ENCODE data around the gene PCIF1.

PCIF1 gene

DNA sequence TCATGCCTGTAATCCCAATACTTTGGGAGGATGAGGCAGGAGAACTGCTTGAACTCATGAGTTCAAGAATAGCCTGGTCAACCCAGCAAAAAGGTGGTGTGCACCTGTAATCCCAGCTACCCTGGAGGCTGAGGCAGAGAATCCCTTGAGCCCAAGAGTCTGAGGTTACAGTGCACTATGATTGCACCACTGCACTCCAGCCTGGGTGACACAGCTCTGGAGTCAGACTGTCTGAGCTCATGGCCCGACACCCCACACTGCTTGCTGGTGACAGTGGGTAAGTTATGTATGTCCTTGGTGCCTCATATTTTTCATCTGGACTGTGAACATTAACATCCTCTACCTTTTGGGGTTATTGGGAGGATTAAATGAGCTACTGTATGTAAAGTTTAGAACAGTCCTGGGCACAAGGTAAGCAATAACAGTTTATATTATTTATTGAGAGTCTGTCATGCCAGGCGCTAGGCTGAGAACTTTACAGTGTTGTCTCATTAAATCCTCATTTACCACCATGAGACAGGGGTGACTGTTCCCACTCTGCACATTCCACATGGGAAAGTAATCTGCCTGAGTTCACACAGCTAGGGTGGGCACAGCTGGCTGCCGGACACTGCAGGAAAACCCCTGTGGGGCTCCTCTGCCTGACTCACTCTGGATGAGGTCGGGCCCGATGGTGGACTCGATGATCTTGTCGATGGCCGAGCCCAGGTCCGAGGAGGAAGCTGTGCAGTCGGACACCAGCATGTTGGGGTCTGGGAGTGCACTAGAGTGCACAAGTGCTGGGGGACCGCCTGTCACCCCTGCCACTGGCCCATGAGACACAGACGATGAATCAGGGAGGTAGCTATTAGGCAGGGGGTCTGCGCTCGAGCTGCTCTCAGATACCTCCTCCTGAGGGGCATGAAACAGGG is 34.6 kb downstream of the PCIF1 start:
- H2AFZ ChIP-seq (ENCODE audit: low read depth, low read length) = no peak overlapping the region
- H3K9me3 ChIP-seq (ENCODE audit: insufficient read depth, low read length) = no peaks in the 10 kb centered on the region
- H3K4me2 ChIP-seq (ENCODE audit: low read length) = no peak overlapping the region
- peaks cover 37% of the 10 kb centered on the region for H3K36me3 ChIP-seq (replicated peaks; ENCODE audit: low read depth, low read length)
- no peak for TF ChIP-seq EZH2phosphoT487 (IDR thresholded peaks at IDR 0.05; ENCODE audit: low read depth)
- TF ChIP-seq, protein P1, sequence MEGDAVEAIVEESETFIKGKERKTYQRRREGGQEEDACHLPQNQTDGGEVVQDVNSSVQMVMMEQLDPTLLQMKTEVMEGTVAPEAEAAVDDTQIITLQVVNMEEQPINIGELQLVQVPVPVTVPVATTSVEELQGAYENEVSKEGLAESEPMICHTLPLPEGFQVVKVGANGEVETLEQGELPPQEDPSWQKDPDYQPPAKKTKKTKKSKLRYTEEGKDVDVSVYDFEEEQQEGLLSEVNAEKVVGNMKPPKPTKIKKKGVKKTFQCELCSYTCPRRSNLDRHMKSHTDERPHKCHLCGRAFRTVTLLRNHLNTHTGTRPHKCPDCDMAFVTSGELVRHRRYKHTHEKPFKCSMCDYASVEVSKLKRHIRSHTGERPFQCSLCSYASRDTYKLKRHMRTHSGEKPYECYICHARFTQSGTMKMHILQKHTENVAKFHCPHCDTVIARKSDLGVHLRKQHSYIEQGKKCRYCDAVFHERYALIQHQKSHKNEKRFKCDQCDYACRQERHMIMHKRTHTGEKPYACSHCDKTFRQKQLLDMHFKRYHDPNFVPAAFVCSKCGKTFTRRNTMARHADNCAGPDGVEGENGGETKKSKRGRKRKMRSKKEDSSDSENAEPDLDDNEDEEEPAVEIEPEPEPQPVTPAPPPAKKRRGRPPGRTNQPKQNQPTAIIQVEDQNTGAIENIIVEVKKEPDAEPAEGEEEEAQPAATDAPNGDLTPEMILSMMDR (IDR thresholded peaks at IDR 0.05; ENCODE audit: low read depth, low read length) = no peak
- H4K20me1 ChIP-seq (ENCODE audit: insufficient read depth, low read length) = peaks cover 13% of the 10 kb centered on the region; the same call in 1 of the 2 replicates
- H3K27ac ChIP-seq (ENCODE audit: low read length) = no peak overlapping the region
- peaks cover 42% of the 10 kb centered on the region for H3K4me1 ChIP-seq (ENCODE audit: low read length)
- no peaks in the 10 kb centered on the region for H3K27me3 ChIP-seq (ENCODE audit: low read depth, low read length)
- H3K4me3 ChIP-seq (ENCODE audit: low read length) = no peak overlapping the region
- peaks cover 24% of the 10 kb centered on the region for H3K79me2 ChIP-seq (ENCODE audit: low read length)
- no peak overlapping the region for H3K9ac ChIP-seq (ENCODE audit: low read length)

DNA sequence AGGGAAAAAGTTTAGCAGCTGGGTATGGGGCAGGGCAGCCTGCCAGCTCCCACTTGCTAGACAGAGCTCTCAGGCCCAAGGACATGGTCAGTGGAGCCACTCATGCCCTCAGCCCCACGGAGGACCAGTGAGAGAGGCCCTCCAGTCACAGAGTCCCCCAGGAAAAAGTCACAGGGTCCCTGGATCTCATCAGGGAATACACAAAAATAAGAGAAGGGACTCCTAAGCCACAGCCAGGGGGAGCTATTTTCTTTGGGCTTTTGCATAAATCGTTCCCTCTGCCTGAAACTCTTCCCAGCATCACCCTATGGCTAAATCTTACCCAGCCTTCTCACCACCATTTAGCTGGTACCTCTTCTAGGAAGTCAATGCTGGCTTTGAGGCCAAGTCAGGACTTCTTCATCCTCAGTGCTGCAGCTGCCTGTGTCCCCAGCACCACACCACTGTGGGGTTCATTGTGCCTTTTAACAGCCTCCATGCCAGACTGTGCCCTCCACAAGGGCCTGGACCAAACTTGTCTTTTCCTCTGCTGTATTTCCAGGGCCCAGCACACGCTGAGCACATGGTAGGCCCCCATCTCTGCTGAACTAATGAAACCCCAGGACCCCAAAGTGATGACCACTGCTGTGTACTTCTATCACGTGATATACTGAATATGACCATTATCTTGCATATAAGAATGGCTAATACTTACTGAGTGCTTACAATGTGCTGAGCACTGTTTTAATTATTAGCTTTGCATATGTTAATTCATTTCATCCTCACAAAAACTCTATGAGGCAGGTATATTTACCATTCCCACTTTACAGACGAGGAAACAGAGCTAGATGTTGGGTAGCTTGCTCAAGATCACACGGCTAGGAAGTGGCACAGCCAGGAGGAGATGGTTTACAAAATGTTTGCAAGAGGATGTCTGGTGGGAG is 35.5 kb downstream of the PCIF1 start:
- H4K20me1 ChIP-seq (ENCODE audit: insufficient read depth, low read length) = peaks cover 7% of the 10 kb centered on the region; the same call in 1 of the 2 replicates
- H3K4me2 ChIP-seq (ENCODE audit: low read length) = peak overlapping the region; percentile 97
- H3K4me1 ChIP-seq (ENCODE audit: low read length) = peaks cover 39% of the 10 kb centered on the region
- peaks cover 24% of the 10 kb centered on the region for H3K79me2 ChIP-seq (ENCODE audit: low read length)
- H3K9me3 ChIP-seq (ENCODE audit: insufficient read depth, low read length) = no peaks in the 10 kb centered on the region
- H3K9ac ChIP-seq (ENCODE audit: low read length) = peak overlapping the region; percentile 91
- peaks cover 31% of the 10 kb centered on the region for H3K36me3 ChIP-seq (replicated peaks; ENCODE audit: low read depth, low read length)
- TF ChIP-seq EZH2phosphoT487 (IDR thresholded peaks at IDR 0.05; ENCODE audit: low read depth) = no peak
- TF ChIP-seq, protein P1 (IDR thresholded peaks at IDR 0.05; ENCODE audit: low read depth, low read length) = peak; percentile 90
- peak overlapping the region; percentile 80 for H3K4me3 ChIP-seq (ENCODE audit: low read length)
- no peaks in the 10 kb centered on the region for H3K27me3 ChIP-seq (ENCODE audit: low read depth, low read length)
- H2AFZ ChIP-seq (ENCODE audit: low read depth, low read length) = no peak overlapping the region
- peak overlapping the region; percentile 91 for H3K27ac ChIP-seq (ENCODE audit: low read length)

DNA sequence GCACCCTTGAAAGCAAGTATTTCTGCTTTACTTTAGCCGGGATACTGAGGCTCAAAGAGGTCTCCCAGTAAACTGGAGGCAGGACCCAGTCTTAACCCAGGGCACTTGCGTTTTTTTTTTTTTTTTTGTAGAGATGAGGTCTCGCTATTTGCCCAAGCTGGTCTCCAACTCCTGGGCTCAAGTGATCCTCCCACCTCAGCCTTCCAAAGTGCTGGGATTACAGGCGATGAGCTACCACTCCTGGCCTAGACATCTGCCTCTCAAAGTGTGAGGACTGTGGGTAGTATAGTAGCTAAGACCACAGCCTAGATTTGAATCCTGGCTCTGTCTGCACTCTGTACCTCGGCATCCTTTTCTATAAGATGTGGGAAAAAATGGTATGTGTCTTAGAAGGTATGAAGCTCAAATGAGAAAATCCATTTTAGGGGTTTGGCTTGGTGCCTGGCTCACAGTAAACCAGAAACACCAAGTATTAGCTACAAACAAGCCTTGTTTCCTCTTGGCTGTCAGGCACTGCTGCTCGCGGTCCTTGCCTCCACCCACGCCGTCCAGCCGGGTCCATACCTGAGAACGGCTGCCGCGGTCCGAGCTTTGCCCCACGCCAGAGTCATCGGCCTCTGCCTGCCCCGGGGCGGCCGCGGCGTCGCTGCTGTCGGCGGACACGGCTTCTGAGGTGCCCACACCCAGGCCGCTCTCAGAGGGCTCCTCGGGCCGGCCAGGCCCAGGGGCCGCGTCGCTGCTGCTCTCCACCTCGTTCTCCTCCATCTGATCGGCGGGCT is 36.4 kb downstream of the PCIF1 start:
- H3K4me3 ChIP-seq (ENCODE audit: low read length) = peak overlapping the region; percentile 80
- peak overlapping the region; percentile 97 for H3K4me2 ChIP-seq (ENCODE audit: low read length)
- TF ChIP-seq, protein P1 (IDR thresholded peaks at IDR 0.05; ENCODE audit: low read depth, low read length) = no peak
- no peak for TF ChIP-seq EZH2phosphoT487 (IDR thresholded peaks at IDR 0.05; ENCODE audit: low read depth)
- peaks cover 30% of the 10 kb centered on the region for H3K4me1 ChIP-seq (ENCODE audit: low read length)
- H3K27ac ChIP-seq (ENCODE audit: low read length) = peak overlapping the region; percentile 91
- H3K9me3 ChIP-seq (ENCODE audit: insufficient read depth, low read length) = no peaks in the 10 kb centered on the region
- H4K20me1 ChIP-seq (ENCODE audit: insufficient read depth, low read length) = peaks cover 5% of the 10 kb centered on the region; the same call in 1 of the 2 replicates
- H3K36me3 ChIP-seq (replicated peaks; ENCODE audit: low read depth, low read length) = peaks cover 30% of the 10 kb centered on the region
- H3K27me3 ChIP-seq (ENCODE audit: low read depth, low read length) = no peaks in the 10 kb centered on the region
- peaks cover 24% of the 10 kb centered on the region for H3K79me2 ChIP-seq (ENCODE audit: low read length)
- H2AFZ ChIP-seq (ENCODE audit: low read depth, low read length) = peak overlapping the region; percentile 55; the same call in 1 of the 2 replicates
- peak overlapping the region; percentile 91 for H3K9ac ChIP-seq (ENCODE audit: low read length)

Measured in OCI-LY3 (cell line).